GM19395 (cell line): ENCODE results near the gene GATA5.

Source experiments
- ATAC-seq: cut with Tn5 transposase; IDR thresholded peaks from one replicate; pipeline ENCODE4 v1.9.1; 2021; ENCODE audit warnings: mild to moderate bottlenecking, moderate library complexity; ENCODE audit not compliant: unreplicated experiment

Gene GATA5

DNA sequence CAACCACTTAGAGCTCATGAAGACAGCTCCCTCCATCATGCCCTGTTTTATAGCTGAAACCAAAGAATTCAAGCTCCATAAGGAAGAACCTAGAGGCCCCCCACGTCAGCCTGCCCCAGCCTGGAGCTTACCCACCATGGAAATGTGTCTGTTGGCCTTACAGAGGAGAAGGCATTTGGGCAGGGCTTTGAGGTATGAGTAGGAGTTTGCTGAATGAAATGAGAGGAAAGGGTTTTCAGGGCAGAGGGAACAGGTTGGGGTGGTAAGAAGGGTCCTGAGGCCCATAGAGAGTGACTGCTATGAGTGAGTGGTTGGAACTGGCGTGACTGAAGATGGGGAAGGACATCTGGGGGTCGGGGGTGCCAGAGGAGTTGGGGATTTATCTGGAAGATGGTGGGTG, 12.7 kb upstream of the GATA5 start:
- no peak for ATAC-seq

DNA sequence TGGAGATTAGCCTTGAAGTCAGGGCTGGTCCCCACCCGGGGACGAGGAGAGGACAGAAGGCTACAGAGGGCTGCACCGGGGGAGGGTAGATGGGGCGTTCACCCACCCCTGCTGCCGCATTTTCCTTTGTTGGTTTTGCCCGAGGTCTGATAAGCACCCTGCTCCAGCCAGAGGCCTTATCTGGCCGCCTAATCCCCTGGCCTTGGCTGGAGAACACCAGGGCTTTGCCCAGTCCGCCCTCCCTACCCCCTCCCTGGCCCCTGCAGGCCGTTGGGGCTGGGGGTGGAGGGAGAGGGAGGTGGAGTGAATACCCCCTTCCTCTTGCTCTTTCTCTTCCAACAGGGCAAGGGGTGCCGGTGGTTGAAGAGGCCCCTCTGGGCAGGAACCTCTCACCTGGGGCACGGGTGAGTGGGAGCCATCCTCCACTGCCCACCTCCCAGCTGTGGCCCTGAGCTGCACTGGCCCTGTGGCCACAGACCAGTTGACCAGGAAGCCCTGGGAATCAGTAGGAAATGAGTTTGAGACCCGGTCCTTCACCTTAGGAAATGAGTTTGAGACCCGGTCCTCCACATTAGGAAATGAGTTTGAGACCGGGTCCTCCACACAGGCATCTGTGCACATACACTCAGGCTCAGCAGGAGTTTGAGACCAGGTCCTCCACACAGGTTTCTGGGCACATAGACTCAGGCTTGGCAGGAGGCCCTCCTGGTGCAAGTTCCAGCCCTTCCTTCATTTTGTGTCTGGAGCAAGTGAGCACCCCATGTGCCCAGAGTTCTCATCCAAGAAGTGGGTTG, 12.0 kb upstream of the GATA5 start:
- ATAC-seq = no peak

DNA sequence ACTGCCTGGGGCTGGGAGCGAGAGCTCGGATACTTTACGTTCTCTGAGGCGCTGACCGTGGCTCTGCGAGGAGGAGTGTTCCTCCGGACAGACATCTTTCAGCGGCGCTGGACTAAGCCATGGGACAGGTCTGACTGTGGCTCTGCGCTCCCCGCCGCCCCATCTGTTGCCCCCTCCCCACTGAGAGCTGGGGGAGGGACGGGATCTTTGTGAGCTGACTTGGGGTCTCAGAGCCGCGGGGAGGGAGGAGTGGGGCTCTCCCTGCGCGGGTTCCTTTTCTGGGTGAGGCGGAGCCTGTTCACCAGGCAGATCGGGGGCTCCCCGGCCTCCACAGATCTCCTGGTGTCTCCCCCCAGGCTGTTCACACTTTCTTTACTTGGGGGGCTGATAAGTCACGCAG, 11.3 kb upstream of the GATA5 start:
- no peak for ATAC-seq

DNA sequence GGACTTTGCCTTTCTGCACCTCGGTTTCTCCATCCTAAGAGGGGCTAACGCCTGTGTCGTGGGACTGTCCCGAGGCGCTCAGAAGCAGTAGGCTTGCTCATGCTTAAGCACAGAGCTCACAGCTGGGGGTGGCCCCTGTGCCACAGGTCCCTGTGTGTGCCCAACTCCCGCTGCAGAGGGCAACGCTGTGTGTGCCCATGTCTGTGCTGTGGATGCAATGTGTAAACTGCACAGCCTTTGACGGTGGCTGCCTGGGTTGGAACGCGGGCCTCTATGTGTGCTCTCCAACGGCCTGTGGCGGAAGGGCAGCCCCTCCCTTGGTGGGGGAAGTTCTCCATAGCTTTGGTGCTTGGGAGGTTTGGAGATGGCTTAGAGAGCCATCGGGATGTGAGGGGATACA, 10.7 kb upstream of the GATA5 start:
- ATAC-seq = no peak

DNA sequence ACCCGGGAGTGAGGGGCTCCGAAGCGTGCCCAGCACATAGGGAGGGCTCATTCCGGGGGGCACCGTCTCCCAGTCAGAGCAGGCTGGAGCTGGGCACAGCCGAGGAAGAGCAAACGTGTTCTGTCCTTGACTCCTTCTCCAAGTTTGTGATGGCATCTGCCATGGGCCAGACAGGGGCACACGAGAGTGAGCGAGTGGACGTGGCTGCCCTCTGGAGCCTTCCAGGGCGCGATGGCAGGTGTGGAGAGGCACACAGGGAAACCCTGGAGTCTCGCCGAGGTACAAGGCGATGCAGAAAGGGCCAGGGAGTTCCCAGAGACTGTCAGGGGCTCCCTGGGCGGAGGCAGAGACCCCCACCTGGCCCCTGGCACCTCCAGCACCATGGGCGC, 9.9 kb upstream of the GATA5 start:
- ATAC-seq = no peak

DNA sequence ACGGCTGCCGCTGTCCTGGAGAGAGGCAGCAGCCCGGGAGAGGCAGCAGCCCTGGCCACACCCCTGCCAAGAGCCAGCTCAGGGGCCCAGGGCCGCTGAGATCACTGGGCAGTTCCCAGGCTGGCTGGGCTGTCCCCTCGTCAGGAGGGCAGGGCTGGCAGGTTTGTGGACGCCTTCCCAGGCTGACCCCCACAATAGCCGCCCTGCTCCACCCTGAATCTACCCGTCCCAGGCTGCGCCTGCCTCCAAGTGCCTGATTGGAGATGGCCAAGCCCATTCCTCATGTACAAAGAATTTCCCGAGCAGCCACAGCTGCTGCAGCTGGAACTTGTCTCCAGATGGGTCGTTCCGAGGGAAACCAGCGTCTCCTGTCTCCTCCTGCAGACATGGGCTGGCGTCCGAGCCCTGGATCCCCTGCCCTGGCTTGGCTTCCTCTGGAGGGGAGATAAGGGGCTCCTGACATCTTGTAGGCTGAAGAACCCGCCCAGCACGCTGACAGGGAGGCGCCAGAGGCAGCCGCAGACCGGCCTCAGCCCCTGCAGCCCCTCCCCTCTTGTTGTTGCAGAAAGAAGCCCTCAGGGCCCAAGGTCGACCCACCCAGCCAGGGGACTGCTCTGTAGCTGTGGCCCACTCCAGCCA, 9.4 kb upstream of the GATA5 start:
- no peak for ATAC-seq

DNA sequence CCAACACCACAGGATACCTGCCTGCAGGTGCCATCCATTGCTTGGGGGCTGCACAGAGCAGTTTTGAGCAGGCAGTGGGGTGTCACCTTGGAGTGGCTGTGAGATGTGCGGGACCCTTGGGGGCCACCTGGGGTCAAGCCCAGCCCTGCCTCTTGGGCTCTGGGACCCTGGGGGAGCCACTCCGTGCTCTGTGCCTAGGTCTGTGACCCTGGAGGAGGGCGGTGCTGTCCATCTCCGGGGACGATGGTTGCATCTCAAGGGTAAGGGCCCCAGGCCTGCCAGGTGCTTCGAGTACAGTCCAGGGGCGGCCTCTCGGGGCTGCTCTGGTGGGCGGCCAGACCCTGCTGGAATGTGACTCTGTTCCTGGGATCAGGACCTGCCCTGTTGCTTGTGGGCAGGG, 8.7 kb upstream of the GATA5 start:
- no peak for ATAC-seq

DNA sequence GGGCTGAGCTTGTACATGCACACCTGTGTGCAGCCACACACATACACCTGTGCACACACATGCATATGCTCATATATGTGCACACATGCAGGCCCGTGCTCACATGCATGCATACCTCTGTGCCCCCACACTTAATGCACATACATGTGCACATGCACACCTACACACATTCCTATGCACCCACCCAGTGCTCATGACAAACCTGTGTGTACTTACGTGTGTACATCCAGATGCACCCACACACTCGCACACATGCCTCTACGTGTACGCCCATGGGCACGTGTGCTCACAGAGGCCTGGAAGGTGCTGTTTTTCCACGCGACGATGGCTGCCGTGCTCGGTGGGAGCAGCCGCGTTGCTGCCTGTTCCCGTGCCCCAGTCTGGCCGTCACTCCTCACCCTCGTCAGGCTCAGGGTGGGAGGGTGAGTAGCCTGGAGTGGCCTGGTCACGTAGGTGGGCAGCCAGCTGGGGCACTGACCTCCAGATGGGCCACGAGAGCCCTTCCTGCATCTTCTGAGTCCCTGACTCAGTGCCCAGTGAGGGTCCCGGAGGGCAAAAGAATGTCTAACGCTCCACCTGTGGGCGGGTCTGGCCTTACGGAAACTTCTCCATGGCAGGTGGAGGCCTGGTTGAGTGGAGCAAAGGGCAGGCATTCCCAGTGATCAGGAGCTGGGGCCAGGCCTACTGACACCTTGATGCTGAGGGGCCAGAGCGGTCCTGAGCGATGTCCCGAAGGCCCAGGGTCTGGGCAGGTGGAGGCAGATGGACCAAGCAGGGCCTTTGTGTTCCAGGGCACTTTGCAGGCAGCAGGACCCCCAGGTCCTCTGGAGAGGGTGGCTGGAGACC, 8.0 kb upstream of the GATA5 start:
- ATAC-seq = no peak

DNA sequence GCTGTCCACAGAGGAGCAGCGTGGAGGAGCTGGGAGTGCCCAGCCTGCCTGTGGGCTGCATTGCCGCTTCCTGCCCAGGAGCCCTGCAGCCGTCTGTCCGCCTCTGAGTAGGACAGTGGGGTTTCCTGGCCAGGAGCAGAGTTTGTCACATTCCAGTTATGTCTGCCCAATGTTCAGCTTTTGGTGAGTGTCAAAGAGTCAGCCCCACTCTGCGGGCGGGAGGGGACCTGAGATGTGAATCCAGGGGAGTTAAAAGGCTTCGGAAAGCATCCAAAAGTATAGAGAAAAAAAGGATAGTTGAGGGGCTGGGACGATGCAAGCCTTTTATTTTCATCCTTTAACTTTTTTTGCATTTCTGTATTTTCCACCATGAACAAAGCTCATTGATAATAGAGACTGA, 7.2 kb upstream of the GATA5 start:
- no peak for ATAC-seq

DNA sequence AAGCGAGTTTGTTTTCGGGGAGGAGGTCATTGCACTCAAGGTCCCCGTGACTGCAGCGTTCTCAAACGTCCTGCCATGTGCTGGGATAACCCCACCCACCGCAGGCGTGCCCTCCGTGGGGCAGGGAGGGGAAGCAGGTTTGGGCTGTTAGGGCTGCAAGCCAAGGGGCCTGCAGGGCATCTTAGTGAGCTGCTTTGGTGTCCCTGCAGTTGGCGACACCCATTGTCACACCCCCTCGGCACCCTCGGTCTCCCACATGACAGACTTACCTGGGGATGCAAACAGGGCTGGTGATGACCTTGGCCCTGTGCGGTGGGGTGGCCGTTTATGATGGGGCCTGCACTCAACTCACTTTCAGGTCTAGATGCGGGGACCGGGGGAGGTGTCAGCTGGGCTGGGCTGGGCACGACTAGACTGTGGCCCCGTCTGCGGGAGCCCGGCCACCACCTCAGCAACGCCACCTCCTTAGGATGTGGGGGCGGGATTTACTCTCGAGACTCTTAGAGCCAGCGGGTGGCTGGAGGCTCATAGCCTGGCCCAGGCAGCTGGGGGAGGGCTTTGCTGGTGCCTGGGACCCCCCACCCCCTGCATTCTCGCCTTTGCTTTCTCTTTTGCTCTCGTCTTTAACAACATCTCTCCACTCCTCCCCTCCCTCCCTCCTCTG, 6.5 kb upstream of the GATA5 start:
- no peak for ATAC-seq

DNA sequence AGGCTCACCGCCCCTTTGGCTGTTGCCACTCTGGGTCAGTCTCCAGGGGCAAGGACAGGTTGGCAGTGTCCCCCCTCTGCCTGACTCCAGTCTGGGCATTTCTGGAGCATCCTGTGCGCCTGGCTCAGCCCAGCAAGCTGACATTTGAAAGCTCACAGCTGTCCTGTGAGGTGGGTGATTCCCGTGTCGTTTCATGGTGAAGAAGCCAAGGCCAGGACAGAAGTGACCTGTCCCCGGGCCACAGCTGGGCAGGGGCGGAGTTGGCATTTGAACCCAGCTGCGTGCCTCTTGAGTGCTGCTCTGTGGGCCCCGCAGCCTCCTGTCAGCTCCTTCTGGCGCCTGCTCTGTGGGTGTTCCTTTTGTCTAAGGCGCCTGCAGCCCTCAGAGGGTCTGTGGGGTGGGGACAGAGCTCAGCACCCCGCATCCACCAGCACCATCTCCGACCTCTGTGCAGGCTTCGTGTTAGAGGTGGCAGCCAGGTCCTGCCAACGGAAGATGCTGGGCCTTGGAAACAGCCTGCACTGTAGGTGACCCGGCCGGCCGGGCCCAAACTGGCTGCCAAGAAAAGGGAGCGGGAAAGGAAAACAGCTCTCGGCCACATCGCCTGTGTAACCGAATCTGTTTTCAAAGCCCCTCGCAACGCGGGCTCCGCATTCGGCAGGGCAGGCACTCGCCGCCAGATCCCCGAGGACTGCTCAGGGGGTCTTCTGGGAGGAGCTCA, 5.8 kb upstream of the GATA5 start:
- no peak for ATAC-seq

DNA sequence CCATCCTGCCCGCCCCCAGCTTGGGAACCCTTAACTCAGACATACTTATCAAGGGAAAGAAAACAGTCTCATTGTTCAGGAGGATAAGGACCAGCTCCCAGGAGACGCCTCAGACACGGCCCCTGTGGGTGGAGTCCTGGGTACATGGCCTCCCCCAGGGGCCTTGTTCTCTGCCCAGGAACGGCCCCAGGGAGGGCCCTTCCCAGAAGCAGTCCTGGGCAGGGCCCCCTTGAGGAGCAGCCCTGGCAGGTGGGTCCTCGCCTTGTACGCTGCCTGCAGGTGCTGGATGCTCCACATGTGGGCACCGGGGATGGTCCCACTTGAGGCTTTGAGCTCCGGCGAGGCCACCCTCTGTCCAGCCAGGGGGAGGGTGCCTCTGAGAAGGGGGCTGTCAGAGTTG, 4.5 kb upstream of the GATA5 start:
- no peak for ATAC-seq

DNA sequence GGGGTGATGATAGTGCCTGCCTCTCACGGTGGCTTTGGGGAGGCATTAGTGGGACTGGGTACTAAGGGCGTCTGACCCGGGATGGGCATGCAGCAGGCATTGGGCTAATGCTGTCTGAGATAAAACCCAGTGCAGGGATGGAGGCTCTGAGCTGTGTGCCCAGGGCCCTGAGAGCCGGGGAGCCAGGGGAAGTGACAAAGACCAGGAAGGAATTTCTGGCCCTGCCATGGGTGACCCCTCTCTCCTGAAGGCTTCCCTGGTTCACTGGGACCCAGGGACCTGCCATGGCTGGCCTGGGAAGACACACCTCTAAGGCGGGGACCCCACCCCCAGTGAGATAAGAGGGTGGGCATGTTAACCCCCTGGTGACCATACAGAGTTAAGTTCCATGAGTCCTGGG, 3.9 kb upstream of the GATA5 start:
- ATAC-seq = no peak

DNA sequence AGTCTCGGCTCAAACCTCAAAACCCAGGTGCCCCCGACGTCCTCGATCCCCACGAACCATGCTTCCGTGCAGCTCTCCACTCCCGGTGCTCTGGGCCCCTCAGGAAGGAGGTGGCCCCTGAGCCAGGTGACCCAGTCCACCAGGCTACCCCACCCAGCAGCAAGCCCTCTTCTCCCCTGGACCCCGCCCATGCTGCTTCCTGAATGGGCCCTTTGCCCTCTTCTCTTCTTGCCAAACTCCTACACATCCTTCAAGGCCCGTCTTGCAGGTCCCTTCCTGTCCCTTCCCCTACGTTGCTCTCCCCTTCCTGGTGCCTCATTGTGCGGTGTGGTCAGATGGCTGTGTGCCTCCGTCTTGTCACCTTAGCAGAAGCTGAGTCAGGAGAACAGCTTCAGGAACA, 3.4 kb upstream of the GATA5 start:
- no peak for ATAC-seq

DNA sequence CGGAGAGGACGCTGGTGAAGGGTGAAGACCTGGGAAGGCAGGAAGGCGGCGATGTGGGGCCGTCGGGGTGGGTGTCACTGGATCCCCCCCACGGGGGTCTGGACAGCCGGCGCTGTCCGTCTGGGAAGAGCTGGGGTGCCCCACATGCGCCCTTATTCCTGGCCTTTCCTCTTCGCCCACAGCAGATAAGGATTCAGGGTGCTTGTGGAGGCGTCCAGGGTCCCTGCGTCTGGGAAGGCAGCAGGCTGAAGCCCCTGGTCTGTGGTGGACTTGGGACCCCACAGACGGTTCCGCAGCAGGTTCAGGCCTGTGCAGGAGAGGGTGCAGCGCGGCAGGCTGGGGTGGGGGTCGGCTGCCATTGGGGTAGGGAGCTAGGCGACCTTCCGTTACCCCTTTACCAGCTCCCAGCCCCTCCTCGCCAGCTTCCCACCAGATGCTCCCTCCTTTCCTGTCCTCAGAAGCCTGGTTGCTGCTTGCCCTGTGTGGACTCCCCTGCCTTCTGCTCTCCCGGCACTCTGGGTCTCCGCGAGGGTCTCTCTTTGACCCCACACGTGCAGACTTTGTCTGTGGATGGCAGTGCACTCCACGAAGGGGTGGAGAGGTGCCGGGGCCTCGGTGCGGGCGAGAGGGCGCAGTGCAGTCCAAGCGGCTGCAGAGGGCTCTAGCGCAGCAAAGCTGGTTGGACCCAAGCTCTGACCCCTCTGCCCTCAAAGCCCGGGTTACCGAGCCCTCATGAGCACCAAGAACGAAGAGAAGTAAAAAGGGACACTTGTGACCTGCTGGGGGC, 2.1 kb upstream of the GATA5 start:
- ATAC-seq = no peak

DNA sequence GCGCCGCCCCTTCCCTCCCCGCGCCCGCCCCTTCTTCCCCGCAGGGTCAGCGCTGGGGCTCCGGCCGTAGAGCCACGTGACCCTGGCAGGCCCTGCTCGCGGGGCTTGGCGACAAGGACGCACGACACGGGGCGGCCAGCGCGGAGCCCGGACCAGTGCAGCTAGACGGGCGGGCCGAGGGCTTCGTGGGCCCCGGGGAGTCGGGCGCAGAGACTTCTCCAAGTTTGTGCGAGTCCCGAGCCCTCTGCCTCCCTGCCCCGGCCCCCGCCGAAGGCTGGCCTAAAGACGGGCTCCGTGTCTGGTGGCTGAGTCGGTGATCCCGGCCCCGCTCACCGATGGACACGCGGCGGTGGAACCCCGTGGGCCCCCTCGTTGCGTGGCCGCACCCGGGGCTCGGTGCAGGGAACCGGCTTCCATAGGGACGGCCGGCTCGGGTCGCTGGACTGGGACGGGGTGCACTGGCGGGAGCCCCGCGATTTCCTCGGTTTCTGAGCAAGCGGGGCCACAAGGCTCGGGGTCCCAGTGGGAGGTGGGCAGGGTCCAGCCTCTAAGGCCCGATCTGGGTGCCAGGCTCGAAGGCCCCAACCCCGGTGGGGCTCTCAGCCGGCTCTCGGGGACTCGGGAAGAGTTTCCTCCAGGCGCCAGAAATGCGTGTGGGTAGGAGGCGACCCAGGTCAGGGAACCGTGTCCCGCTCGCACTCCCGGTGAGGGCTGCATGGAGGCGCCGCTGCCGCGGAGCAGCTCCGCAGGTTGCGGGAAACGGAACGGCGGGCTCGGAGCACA, 452 bp upstream of the GATA5 start:
- ATAC-seq = no peak

DNA sequence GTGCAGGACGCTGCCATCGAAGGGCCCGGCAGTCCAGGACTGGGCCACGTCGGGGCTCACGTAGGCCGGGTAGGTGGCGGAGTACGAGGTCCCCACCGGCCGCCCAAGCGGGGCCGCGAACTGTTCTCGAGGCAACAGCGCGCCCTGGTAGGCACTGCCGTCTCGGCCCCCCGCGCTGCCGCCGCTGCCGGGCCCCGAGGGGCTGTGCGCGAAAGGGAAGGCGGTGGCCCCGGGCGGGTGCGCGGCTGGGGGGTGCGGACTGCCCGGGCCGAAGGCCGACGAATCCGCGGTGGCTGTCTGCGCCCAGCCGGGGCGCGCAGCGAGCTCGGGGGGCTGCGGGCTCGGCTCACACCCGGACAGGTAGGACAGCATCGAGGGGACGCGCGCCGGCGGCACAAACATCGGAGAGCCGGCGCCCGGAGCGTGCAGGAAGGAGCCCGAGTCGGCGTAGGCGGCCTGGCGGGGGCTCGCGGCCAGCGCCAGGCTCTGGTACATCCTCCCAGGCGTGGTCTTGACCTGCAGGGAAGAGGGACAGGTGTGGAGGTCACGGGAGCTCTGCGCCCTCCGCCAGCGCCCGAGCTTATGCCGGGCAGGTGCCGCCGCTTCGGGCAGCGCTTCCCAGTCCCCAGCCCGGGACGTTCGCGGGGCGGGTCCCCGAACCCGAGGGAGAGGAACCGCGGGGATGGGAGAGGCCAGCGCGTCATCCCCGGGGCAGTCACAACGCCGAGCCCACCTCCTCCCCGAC, 596 bp downstream of the GATA5 start:
- no peak for ATAC-seq

DNA sequence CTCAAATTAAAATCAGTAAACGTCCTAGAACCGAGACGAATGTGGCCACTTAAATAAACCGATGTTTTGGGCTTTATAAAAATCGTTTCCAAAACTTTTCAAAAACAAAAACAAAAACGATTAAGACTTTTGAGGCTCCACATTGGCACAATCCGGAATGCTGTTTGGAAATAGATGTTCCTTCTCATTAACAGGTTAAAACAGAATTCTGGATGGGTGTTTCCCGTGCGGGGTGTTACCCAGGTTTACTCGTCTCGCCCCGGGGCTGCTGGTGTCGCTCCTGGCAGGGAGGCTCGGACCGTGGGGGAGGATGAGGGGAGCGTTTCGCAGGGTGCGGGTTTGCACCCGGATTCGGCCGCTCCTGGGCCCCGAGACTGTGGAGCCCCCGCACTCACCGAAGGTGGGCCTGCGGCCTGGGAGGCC, 1.2 kb downstream of the GATA5 start:
- no peak for ATAC-seq
